Activated gamma-delta T cell treated with anti-CD3 and anti-CD28 coated beads, Interleukin-2, amount 50 U/mL, for 16 hours (primary cell): ENCODE results near the gene GTF3C1.

Source experiments
- DNase-seq: peaks from one replicate; pipeline ENCODE4 v3.0.0-alpha.2; 2020; ENCODE audit warnings: low read depth

The GTF3C1 gene

DNA sequence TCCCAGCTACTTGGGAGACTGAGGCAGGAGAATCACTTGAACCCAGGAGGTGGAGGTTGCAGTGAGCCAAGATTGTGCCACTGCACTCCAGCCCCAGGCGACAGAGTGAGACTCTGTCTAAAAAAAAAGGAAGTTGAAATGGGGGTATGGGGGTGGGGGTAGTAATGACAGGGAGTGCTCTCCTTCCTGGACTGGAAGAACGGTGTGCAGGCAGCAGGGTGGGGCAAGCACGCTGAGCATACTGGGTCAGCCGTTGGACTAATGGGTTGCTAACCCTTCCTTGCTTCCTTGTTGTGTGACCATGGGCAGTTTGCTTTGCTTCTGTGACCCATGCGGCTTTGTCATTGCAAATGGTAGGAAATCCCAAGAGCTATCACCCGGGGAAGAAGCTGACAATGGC is 16.7 kb upstream of the GTF3C1 start:
- DNase-seq: no peak

DNA sequence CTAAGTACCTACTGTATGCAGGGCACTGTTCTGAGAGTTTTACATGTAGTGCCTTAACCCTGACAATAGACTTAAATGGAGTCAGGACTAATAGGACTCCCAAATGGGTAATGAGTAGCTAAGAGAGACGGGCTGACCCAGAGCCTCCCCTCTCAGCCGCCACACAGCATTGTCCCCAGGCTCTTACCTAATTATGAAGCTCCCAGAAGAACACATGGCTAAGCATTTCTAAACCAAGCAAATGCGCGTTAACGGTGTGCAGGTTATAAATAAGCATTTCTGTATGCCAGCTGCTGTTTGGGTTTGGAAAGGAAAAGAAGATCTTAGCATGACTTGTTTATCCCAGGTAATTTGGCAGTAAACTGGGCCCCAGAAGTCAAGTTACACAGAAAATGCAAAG is 14.5 kb upstream of the GTF3C1 start:
- no peak for DNase-seq

DNA sequence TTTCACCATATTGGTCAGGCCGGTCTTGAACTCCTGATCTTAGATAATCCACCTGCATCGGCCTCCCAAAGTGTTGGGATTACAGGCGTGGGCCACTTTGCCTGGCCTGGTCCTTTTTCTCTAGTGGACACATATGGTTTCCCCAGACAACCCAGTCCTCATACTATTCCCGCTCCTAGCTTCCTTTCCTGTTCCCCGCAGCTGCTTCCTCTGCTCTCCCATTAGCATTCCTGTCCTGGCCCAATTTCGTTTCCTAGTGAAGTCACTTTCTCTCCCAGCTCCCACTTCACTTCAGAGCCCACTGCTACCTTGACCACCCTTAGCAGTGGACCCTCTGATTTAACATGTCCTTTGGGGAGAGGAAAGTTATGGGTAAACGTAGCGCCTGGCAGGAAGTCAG is 11.5 kb upstream of the GTF3C1 start:
- DNase-seq: no peak

DNA sequence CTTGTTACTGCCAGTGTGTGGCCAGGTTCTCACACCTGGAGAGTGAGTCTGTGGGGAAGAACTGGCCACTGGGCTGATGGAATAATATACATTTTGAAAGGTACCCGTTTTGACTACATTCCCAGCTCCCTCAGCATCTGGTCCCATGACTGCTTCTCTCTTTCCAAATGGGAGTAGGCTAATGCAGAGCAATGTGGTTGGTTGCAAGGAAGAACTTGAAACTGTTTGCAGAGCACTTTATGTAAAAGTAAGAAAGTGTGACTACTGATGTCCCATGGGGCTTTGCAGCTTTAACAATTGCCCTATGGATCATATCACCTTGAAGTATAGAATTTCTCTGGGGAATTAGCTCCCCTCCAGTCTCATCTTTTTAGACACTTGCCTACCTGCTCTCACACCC is 9.2 kb upstream of the GTF3C1 start:
- no peak for DNase-seq

DNA sequence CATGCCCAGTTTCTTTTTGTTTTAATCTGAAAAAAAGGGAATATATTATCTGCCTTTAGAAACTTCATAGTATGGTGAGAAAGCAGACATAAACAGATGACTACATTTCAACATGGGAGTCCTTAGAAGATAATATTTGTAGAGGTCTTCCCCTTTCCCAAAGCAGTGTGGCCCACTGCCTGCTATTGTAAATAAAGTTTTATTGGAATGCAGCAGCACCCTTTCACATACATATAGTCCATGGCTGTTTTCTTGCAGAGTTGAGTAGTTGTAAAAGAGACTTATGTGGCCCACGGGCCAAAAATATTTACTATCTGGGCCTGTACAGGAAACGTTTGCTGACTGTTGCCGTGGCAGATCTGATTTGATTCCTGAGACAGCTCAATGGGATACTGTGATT is 8.7 kb upstream of the GTF3C1 start:
- no peak for DNase-seq

DNA sequence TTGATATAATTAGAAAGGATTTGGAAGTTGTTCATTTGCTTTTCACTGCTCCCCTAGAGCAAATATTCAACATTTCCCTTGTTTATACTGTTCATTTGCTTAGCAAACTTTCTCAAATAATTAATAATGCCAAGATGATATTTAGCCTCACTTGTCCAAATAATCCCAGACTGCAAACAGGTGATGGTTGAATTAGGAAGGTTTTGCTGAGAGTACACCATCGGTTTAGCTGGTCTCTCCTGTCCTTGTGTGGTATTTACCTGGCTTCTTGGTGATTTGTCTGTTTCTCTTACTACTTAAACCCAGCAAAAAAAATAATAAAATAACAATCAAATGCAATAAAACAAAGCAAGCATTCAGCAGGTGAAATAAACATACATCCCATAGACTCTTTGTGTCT is 6.8 kb upstream of the GTF3C1 start:
- DNase-seq: no peak

DNA sequence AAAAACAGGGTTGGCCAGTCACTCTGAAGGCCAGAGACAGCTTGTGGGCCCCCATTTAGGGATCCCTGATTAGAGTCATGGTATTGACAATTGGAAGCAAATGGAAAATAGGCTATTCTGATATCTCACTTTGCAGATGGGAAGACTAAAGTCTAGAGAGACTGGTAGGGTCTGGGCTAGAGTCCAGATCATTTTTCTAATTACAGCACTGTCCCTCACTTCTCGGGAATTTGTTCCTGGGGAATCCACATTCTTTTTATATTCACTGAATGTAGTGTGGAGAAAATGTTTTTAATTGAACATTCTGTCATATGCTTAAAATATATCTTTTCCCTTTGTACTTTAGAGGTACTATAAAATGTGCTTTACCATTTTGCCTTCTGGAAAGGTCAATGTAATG is 1.3 kb upstream of the GTF3C1 start:
- DNase-seq: no peak

DNA sequence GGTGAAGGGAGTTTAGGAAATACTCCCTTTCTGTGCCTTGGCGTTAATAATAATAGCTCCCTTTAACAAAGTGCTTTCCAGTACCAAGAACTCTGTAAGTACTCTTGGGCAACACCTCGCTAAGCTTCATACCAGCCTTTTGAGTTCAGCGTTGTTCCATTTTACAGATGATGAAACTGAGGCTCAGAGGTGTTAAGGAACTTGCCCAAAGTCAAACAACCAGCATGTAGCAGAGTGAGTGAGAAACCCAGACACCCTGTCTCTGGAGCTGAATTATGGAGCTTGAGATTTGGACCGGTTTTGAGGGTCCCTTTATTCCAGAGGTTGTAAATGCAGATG is 838 bp upstream of the GTF3C1 start:
- no peak for DNase-seq

DNA sequence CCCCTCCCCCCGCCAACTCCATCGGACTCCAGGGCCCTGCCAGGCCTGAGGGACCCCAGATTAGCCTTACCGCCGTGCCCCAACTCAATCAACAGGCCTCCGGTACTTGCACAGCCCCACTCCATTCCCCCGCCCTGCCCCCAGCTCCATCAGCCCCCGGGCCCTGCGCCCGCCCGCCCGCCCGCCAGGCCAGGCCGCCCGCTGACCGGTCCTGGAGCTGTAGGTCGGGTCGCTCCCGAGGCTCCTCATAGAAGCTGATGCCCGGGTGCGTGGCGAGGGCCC is 308 bp downstream of the GTF3C1 start:
- DNase-seq: no peak

DNA sequence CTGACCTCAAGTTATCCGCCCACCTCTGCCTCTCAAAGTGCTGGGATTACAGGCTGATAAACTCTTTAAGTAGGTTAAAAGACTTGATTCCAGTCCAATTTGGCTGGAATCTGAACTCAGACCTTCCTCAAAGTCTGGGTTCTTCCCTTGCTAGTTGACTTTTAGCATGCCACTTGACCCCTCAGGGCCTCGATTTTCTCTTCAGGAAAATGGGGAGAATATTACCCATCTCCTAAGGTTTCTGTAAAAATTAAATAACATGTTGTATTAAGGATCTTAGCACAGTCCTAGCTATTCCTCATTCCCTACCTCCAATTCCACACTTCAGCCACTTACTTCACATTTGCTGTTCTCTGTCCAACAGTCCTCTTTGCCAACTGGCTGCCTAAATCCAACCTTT is 1.9 kb downstream of the GTF3C1 start:
- no peak for DNase-seq

DNA sequence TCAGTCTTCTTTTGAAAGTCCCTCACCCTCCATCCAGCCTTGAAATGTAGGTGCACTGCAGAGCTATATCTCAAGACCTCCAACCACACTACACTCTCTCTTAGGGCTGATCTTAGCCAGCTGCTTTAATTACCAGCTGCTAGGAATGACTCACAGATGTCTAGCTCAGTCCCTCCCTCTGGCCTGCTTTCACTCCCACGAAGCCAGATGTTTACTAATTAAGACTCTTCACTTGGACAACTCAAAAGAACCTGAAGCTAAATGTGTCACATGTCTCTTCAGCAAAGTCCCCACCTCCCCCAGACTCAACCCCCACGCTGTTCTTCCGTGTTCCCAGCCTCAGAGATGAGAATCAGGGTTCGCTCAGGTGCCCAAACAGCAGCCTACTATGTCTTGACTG is 2.6 kb downstream of the GTF3C1 start:
- DNase-seq: no peak

DNA sequence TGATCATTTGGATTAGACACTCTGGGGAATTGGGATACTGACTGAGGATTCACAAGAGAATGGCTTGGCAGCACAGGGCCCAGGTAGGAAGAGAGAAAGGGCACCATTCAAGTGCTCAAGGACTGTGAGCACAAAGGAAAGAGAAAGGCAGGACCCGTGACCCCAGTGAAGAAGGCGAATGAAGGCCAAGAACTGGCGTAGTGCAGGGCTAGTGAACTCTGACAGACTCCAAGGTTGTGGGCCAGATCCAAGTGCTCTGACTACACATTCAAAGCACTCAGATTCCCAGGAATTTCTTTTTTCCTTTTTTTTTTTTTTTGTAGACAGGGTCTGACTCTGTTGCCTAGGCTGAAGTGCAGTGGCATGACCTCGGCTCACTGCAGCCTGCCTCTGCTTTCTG is 5.0 kb downstream of the GTF3C1 start:
- DNase-seq: no peak

DNA sequence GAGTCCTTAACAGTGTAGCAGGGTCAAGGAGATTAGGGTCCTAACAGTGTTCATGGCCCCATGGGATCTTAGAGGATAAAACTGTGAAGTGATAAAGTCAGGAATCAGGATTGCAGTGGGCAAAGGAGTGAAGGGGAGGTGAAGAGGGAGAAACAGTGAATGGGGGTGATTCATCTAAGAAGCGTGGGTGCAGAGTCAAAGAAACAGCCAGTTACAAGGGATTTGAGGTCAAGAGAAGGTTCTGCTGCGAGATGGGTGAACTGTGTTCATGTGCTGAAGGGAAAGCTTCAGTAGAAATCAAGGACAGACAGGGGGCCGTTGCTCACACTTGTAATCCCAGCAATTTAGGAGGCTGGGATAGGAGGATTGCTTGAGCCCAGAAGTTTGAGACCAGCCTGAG is 5.9 kb downstream of the GTF3C1 start:
- DNase-seq: no peak

DNA sequence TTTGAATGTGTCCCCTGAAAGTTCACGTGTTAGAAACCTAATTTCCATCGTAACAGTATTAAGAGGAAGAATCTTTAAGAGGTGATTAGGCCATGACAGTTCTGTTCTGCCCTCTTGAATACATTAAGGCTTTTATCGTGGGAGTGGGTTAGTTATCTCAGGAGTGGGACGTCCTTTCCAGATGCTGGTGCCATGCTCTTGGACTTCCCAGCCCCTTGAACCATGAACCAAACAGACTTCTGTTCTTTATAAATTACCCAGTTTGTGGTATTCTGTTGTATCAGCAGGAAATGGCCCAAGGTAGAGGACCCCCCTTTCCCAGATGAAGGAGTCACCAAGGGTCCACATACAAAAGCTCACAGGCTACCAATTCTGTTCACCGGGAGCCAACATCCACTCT is 10.1 kb downstream of the GTF3C1 start:
- no peak for DNase-seq

DNA sequence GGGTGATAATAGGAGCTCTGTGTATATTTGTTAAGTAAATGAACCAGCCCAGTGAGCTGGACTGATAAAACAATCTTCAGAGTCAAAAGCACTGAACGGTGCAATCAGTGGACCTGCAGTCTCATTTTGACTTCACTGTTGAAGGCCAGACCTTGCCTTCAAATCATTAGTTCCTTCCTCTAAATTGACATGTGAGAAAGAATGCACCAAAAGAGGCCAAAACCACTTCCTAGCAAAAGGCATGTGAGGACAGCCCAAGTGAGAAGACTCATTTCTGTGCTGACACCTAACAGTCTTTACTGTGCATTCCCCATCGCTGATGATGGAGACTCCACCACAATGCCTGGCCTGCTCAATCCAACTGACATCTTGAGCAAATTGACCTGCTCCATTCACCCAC is 10.6 kb downstream of the GTF3C1 start:
- DNase-seq: no peak

DNA sequence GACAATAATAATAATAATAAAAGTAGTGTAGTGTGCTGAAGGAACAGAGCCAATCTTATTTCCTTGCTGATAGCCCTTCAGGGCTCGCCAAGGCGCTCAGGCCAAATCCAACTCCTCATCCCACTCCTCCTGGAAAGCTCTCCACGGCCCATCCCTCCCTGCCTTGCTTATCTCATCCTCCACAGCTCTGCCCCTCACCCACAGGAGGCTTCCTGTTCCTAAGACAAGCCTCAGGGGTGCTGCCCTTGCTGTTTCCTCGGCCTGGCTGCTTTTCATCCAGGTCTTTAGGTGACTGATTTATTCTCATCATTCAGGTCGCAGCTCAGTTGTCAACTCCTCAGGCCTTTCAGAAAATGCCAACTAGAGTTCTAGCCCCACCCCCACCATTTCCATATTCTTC is 11.2 kb downstream of the GTF3C1 start:
- DNase-seq: no peak

DNA sequence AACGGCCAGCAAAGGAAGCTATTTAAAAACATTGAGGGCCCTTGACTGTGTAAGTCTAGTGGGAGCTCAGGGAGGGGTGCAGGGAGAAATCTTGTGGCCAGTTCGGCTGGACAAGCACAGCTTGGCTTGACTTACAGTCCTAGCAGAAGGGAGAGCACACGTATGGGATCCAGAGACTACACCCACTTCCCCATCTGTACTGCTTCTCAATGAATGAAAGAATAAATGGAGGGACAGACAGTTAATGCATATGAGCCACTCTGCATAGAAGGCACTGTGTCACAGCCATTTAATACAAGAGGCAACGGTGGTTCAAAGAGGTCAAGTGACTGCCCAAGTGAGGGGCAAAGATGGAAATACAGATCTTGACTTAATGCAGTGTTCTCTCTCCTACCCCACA is 15.5 kb downstream of the GTF3C1 start:
- DNase-seq: no peak

DNA sequence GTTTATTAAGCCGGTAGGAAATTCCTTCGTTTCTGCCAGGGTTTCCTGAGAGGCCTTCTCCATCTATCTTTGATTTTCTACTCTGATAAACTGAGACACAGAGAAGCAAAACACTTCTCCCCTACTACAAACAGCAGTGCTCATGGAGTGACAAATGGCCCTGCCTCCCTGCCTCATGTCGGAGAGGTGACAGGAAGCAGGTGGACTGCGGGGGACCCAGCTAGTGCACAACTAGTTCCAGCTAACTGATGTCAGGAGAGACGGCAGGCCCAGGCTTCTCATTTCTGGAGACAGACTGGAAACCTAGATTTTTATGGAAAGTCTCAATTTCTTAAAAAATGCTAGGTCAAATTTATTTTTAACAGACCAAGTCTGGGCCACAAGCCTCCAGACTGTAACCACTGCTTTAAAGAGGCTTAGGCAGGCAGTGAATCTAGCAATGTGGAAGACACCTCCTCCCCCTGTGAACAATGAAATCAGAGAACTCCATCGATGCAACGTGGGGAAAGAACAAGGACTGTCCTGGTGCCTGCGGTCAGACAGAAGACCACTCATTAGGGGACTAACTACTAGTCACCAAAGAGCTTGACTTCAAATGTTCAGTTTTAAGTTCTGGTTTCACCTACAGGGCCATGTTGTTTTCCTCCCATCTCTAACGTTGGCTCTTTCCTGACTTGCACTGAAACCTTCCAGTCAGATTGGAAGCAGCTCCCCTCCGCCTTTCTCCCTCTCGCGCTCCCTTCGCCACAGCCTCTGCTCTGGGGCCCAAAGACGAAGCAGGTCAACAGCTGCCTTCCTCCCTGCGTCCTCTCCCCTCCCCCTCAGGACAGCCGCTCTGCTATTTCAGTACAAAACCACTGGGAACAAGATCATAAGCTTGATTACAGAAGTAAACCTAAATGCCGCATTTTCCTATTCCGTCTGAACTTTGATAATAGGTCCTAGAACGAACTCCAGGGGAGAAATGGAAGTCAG is 17.6 kb downstream of the GTF3C1 start:
- DNase-seq: no peak

DNA sequence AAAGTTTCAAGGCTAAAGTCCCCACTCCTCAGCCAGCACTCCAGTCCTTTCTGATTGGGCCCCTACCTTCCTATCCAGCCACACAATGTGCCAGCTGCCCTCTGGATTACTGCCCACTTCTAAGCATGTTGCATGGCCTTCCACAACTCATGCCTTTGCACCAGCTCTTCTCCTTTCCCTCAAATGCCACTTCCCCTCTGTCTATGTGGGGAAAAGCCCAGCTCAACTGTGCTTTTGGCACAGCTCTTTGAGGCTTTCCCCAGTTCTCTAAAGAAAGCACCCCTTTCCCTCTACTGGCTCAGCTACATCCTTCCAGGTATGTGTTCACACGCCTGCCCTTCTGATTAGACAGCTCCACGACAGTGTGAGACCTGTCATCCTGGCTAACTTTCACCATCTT is 18.5 kb downstream of the GTF3C1 start:
- no peak for DNase-seq

DNA sequence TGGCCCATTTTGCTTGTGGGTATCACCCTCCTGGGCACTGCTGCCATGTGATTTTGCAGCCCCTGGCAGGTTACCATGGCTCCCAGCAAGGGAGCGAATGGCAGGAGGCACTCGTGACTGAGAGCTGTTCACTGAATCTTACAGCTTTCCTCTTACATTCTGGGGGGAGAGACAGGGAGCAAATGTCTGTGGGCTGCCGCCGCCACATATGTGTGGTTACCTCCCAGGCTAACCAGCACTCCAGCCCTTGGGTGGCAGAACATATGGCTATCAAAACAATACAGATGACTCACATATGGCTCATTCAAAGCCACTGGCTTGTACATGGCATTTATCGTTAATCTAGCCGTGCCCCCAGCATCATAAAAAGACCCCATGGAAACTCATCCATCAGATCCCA is 19.8 kb downstream of the GTF3C1 start:
- no peak for DNase-seq

DNA sequence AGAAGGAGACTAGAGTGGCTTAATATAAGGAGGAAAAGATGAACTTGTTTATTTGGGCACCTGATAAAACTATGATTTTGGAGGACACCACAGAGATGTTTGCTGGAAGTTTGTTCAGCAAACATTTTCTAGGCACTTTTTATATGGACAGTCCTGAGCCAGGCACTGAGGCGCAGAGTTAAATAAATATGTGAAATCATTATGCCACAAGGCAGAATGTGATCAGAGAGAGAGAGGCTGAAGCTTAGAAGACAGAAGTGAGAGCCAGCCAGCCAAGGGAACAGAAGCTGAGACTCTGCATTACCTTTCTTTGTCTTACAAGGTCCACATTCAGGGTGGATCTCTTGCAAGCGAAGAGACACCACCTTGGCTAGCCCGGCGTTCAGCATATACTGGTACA is 21.4 kb downstream of the GTF3C1 start:
- no peak for DNase-seq

DNA sequence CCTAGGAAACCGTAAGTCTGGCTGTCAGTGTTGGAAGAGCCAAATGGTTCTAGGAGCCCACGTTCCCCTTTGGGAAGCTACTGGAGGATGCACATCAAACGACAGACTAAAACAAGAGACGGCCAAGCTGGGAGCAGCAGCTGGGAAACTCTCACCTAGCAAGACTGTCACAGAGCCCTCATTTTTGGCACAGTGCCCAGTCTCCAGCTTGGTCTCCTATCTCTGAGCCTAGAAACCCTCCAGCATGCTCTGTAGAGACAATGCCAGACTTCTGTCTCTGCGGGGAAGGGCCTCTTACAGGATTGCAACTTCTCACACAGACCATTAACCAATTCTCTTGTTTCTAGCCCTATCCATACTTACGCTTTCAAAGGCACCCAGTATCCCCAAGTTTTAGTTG is 23.5 kb downstream of the GTF3C1 start:
- DNase-seq: no peak

DNA sequence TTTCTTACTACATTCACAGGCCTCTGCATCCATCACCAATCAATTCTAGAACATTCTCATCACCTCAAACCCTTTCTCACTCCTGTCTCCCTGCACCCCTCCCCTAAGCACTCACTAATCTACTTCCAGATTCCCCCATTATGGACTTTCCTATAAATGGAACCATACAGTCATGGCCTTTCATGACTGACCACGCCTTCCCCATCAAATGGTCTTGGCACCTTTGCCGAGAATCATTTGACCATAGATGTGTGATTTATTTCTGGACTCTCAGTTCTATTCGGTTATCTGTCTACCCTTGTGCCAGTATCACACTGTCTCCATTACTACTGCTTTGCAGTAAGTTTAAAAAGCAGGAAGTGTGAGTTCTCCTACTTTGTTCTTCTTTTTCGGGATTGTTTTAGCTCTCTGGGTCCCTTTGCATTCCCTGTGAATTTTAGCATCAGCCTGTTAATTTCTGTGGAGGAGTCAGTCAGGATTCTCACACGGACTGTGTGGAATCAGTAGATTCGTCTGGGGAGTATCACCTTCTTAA is 27.5 kb downstream of the GTF3C1 start:
- no peak for DNase-seq

DNA sequence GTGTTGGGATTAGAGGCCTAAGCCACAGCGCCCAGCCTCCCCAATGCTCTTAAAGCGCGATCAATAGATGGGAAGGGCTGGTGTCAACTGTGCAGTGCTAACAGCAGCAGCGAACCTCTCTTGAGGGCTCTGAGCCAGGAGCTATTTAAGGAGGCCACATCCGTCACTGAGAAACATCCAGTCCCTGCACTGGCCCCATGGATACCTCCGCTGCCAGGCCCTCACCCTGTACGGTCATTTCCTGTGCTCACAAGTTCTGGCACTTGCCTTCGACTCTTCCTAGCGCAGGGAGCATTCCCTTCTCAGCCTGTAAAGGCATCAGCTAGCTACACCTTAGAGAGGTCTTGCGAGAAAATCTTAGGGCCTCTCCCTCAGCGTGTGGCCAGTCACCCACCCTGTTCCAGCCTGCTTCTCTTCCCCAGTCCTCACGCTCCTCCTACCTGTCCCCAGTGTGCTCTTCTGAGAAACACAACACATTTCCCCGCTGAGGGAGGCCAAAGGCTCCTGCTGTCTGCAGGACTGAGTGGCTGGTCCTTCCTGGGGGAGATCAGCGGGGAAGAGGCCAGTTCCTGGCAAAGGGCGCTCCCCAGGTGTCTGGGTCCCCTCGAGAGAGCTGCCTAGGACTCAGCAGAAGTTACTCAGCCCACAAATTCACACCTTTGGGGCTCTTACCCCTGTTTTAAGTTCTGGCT is 28.6 kb downstream of the GTF3C1 start:
- no peak for DNase-seq
